BJ (cell line): ENCODE data around the gene ATP9A. TPM values are rescaled to one million over a fixed set of nuclear protein-coding genes. Genes with fewer than 3 reads are reported as not detected.

Source experiments
- CTCF ChIA-PET: fragments of 350-600 bp; formaldehyde crosslinking; extraction: SDS; loops from one replicate; lab custom pipeline; 2021; ENCODE audit warnings: antibody characterized with exemption, inconsistent platforms; lab: Yijun Ruan, JAX
- POLR2A ChIA-PET: fragments of 300-600 bp; sonication (Branson Sonifier 250); formaldehyde crosslinking; extraction: SDS; loops from one replicate; lab custom pipeline; 2021; ENCODE audit warnings: antibody characterized with exemption; lab: Charles Lee
- DNase-seq: peaks from one replicate; pipeline ENCODE4 v3.0.0-alpha.2; 2011; ENCODE audit warnings: low read depth
- H3K27me3 ChIP-seq: 2 replicates; pipeline ENCODE4 v1.6.0; 2011; ENCODE audit warnings: low read length; ENCODE audit not compliant: control insufficient read depth, insufficient read depth
- H3K36me3 ChIP-seq: 2 replicates; pipeline ENCODE4 v1.5.1; 2011; ENCODE audit warnings: low read length; ENCODE audit not compliant: control insufficient read depth, insufficient read depth
- H3K4me3 ChIP-seq: 2 replicates; pipeline ENCODE4 v1.5.1; 2011; ENCODE audit warnings: low read depth, mild to moderate bottlenecking, control low read depth, low read length
- polyA plus RNA-seq: library from polyadenylated mRNA; depleted of rRNA; stranded (reverse); fragments of >200 nt; gene quantifications from 2 replicates; pipeline ENCODE4 v1.2.3, GENCODE V29; 2011
- TF ChIP-seq, protein P1 (sequence below): IDR thresholded peaks from 2 replicates; pipeline ENCODE4 v1.5.1; 2011; ENCODE audit warnings: low read depth, mild to moderate bottlenecking, control low read depth, inconsistent platforms, low read length, moderate library complexity; ENCODE audit not compliant: insufficient read depth

The ATP9A gene
- polyA plus RNA-seq, 1 experiment, result 26.0 TPM

DNA sequence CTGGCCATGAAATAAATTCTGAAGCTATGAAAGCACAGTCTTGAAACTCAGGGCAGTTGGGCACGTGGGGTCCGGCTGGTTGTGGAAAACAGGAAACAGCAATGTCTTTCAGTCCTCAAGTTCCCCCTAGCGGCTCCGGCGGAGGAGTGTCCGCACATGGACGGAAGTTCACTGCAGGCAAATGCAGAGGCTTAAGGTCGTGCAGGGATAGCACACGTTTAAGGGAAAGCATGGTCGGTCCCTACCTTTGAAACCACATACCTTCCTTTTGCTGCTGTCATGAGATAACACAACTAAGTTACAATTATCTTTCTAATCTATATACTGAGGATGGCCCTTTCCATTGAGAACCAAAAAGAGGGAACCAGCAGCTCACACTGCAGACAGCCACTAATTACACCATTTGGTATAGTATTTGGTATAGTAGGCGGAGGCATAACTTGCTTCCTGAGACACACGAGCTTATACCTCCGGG is 173.1 kb downstream of the ATP9A start:
- ChIA-PET CTCF (interaction anchor here (0.6 to 4.3 kb wide), 49 partner anchors 9 to 613 kb away, joined by 3 to 84 read pairs (median 5); no protein-coding TSS in a partner anchor), POLR2A (no interaction called here)
- DNase-seq, result peak; percentile 38
- Histone ChIP-seq H3K27me3 (no peaks in the 10 kb centered on the region), H3K36me3 (0 out of 2 replicates have a peak, but pooled peaks cover 2% of the 10 kb centered on the region), H3K4me3 (no peak overlapping the region)
- TF ChIP-seq, protein P1, sequence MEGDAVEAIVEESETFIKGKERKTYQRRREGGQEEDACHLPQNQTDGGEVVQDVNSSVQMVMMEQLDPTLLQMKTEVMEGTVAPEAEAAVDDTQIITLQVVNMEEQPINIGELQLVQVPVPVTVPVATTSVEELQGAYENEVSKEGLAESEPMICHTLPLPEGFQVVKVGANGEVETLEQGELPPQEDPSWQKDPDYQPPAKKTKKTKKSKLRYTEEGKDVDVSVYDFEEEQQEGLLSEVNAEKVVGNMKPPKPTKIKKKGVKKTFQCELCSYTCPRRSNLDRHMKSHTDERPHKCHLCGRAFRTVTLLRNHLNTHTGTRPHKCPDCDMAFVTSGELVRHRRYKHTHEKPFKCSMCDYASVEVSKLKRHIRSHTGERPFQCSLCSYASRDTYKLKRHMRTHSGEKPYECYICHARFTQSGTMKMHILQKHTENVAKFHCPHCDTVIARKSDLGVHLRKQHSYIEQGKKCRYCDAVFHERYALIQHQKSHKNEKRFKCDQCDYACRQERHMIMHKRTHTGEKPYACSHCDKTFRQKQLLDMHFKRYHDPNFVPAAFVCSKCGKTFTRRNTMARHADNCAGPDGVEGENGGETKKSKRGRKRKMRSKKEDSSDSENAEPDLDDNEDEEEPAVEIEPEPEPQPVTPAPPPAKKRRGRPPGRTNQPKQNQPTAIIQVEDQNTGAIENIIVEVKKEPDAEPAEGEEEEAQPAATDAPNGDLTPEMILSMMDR, result peak; percentile 90

DNA sequence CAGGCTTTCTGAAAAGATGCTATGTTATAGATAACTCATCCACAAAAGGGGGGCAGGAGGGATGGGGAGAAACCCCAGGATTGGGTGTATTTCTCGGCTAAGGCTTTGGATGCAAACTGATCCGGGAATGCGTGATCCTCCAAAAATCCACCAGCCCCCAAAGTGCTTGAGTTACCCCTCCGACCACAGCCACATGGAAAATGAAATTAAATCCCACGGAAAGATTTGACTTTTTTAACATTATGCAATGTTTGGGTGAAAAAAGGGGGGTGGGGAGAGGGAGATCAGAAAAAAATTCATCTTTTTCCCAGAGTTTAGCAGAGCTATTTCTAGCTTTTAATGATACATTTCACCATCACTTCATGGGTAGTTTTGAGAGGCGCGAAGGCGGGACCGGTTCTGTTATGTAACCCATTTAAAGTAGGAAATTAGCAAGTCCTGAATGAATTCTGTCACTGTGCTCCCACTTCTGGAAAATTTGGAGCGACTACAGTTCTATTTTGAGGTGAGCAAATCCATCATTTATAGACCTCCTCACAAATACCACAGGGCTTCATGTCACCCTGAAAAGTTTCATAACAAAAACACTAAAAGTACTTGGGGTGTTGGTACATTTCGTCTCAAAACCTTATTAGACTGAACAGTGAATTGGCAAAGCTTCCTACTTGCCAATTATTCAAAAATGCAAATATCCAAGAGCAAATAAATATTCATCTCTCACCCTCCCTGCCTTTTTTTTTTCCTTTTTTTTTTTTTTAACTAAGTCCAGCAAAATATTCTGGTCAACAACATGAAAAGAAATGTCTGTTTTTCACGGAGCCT is 173.7 kb downstream of the ATP9A start:
- 0 out of 2 replicates have a peak, but pooled peaks cover 2% of the 10 kb centered on the region for H3K36me3 ChIP-seq
- H3K27me3 ChIP-seq, result no peaks in the 10 kb centered on the region
- ChIA-PET POLR2A (no interaction called here), CTCF (interaction anchor here (0.6 to 4.3 kb wide), 45 partner anchors 8 to 612 kb away, joined by 3 to 84 read pairs (median 6); no protein-coding TSS in a partner anchor)
- TF ChIP-seq, protein P1, result no peak
- no peak overlapping the region for H3K4me3 ChIP-seq
- no peak for DNase-seq

DNA sequence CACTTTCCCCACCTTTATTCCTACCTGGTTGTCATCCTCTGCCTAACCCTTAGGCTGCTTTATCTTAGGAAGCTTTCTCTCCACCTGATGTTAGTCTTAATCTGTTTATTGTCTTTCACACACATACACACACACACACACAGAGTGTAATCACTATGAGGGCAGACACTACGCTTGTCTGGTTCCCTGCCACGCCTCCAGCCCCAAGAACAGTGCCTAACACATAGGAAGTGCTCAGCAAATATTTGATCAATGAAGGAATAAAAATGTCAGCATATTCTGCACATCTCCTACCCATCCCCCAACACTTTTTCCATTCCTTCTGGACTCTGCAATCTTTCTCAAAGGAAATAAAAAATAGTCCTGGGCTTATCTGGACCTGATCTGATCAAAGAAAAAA is 174.6 kb downstream of the ATP9A start:
- CTCF ChIA-PET, result interaction anchor here (1.2 to 4.3 kb wide), 2 partner anchors 207 to 220 kb away, joined by 6 to 66 read pairs; no protein-coding TSS in a partner anchor
- Histone ChIP-seq H3K4me3 (no peak overlapping the region), H3K36me3 (0 out of 2 replicates have a peak, but pooled peaks cover under 1% of the 10 kb centered on the region), H3K27me3 (no peaks in the 10 kb centered on the region)
- TF ChIP-seq, protein P1, result no peak
- POLR2A ChIA-PET, result no interaction called here
- no peak for DNase-seq

DNA sequence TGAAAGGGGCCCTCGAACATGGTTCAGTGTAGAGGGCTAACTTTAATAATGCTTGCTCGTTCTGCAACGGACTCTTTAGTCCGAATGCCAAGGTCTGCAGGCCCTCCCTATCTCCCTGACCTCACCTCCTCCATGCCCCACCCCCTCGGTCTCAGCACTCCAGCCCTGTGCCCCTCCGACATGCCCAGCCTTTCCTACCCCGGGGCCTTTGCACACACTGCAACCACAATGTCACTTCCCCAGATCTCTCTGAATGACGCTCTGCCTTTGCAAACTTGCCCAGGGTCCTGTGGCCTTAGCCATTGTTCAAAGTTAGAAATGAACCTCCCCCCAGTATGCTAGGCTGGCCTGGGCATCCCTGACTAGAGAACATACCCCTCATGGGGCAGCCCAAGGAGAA is 175.6 kb downstream of the ATP9A start:
- H3K27me3 ChIP-seq, result no peaks in the 10 kb centered on the region
- TF ChIP-seq, protein P1, result no peak
- CTCF ChIA-PET, result interaction anchor here (1.2 to 2.2 kb wide), 3 partner anchors 206 to 611 kb away, joined by 3 to 14 read pairs (median 6); no protein-coding TSS in a partner anchor
- no peak for DNase-seq
- H3K4me3 ChIP-seq, result no peak overlapping the region
- POLR2A ChIA-PET, result no interaction called here
- H3K36me3 ChIP-seq, result no peaks in the 10 kb centered on the region

DNA sequence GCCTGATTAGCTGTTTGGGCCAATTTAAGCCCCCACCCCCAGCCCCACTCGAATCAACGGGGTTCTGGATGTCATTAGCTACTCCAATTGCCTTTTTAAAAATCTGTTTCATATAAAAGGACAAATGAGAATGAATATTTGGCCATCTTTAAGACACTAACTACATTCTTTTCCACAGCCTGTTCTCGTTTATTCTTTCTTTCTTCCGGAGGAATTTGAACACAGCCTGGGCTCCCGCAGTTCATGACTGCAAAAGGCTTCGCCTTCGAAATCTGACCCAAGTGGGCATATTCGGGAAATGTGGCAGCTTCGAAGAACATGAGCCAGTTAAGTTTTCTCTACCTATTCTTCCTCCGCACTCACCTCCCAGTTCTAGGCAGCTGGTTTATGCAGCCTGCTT is 176.3 kb downstream of the ATP9A start:
- Histone ChIP-seq H3K4me3 (no peak overlapping the region), H3K27me3 (no peaks in the 10 kb centered on the region), H3K36me3 (no peaks in the 10 kb centered on the region)
- no peak for DNase-seq
- ChIA-PET POLR2A (no interaction called here), CTCF (interaction anchor here (0.8 to 2.2 kb wide), 7 partner anchors 97 to 610 kb away, joined by 3 to 14 read pairs (median 3); no protein-coding TSS in a partner anchor)
- TF ChIP-seq, protein P1, result no peak
